Ammon's horn (tissue), 1 donor: ENCODE data around the gene LRSAM1.
A peak's percentile ranks its signal among the peaks of the same experiment; 100 is the strongest.

Source experiments
- DNase-seq: peaks from one replicate; pipeline ENCODE4 v3.0.0-alpha.2; 2016; ENCODE audit warnings: low spot score

The LRSAM1 gene

DNA sequence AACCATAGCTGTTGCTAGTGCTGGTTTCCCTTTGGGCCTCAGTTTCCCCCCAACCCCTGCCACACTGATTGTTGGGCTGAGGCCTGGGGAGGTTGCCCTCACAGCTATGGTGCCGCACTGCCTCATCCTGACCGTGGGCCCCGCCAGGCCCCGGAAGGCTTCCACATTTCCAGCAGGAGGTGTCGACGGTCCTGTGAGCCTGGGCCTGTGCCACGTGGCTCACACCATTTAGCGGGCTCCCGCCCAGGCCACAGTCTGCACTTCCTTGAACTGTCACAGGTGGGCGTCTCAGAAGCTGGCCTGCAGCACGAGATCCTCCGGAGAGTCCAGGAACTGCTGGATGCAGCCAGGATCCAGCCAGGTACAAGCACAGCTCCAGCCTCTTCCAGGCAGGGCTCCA lies 45.7 kb downstream of the LRSAM1 start:
- no peak for DNase-seq

DNA sequence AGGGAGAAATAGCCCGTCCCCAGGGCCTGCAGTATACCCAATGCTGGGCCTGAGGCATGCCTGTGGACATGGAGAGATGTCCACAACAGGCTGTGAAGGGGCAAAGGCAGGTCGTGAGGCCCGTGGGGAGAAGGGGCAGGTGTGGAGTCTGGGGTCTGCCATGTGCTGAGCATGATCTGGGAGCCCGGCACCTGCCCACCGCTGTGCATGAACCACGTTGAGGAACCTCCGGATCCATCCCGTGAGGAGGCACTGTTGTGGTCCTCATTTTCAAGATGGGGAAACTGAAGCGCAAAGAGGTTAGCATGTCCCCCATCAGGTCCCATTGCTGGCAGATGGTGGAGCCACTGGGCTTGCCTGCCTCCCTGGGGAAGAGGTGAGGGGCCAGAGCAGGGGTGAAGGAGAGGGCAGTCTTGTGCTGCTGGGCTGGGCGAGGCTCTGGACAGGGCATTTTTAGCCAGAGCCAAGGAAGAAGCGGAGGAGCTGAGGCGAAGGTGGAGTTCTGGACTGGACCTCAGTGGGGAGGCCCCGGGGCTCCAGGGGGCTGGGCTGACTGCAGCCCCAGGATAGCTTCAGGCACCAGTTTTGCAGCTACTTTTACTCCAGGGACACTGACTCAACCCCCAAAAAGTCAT lies 46.5 kb downstream of the LRSAM1 start:
- DNase-seq, result no peak

DNA sequence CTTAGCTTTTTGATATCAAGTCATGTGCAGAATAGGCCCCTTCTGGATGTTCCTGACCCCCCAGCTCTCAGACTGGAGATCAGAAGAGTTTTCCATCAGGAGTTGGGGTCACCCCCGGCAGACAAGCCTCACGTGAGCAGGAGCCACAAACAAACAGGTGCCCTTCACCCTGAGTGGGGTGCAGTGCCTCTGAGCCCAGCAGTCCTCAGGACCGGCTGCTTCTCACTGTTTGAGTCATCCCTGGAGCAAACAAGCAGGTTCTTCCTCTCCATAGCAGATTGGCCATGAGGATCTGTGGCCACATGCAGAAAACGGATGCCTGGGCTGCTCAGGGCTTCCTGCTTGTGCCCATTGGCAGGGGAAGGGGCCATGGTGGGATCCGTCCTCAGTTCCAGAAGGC lies 47.0 kb downstream of the LRSAM1 start:
- DNase-seq, result no peak

DNA sequence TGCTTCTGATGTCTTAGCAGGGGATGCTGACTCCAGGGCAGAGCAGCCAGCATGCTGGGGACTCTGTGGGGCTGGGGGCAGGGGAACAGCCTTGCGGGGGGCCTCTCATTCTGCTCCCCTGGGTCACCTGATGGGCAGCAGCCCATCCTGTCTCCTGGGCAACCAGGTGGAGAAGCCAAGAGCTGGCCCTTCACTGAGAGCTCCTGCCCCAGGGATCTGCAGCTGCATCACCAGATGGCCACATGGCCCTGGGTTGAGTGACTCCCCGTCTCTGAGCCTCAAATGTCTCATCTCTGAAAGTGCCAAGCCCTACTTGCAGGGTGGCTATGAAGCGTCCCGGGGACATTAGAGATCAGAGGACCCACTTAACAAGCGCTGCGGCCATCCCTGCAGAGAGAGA lies 49.1 kb downstream of the LRSAM1 start:
- no peak for DNase-seq

DNA sequence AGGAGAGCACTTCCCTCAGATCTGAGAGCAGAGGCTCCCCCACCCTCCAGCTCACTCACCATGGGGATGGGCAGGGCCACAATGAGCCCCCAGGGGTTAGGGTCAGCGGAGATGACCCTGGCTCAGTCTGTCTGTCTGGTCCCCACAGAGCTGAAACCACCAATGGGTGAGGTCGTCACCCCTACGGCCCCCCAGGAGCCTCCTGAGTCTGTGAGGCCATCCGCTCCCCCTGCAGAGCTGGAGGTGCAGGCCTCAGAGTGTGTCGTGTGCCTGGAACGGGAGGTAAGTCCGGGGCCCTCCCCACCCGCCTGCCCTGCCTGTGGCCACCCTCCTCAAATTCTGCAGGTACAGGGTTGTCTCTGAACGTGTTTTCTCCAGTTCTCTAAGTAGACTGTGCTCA lies 49.6 kb downstream of the LRSAM1 start:
- no peak for DNase-seq

DNA sequence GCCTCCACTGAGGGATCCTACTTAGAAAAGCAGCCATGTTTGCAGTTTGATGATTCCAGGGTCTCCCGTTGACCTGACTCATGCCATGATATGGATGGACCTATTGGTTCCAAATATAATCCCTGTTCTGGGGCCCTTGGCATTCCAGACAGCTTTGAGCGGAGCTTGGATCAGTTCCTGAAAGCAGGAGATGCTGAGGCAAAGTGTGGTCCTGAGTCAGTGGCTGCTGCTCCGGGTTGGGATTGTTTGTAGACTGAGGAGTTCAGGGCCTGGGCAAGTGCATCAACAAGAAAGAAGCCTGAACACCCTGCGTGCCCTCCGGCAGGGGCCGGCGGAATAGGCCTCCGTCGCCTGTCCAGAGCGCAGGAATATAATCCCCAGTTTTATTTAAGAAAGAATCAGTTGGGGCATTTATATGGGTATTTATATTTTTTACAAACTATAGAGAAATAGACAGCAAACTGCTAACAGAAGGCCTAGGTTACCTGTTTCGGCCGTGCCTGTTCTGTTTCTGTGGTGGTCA lies 50.6 kb downstream of the LRSAM1 start:
- DNase-seq, result no peak

DNA sequence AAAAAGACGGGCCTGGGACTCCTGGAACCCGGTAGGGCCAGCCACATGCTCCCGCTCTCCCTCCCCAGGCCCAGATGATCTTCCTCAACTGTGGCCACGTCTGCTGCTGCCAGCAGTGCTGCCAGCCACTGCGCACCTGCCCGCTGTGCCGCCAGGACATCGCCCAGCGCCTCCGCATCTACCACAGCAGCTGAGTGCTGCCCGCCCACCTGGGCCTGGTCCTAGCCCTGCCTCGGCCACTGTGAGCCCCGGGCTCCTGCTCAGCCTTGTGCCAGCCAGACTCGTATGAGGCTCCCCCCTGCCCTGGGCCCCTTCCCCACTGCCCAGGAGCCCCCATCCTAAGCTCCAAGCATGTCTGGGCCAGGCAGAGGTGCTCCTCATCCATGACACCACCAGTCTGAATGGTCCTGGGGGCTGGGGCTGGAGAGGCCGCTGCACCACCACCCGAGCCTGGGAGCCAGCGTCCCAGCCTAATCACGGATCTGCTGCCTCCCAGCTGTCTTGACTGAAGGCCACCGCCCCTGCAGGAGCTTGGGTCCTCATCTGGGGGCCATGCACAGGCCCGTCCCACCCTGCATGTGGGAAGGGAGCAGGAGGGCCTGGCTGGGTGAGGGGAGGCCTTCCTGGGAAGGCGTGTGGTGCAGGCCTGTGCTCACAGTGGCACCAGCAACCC lies 51.5 kb downstream of the LRSAM1 start:
- DNase-seq, result no peak

DNA sequence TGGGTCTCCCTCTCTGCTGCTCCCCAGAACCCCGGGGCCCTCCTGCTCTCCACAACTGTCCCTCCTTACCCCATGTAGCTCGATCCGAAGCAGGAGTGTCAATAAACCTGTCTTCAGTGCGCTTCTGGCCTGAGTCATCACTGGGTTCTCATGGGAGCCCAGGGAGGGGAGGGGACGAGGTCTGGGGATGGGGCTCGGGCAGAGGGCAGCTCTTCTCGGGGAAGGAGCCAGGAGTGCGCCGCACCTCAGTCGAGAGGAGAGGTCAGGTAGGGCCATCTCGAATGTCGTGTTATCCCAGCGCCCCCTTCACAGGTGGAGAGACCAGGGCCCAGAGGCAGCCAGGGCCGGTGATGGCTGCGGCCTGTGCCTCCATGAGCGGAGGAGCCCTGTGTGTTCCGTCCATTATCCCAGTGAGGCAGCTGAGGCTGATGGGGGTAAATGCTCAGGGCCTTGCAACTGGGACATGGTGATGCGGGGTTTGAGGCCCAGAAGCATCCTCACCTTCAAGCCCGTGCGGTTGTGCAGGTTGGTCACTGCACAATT lies 52.1 kb downstream of the LRSAM1 start:
- no peak for DNase-seq

DNA sequence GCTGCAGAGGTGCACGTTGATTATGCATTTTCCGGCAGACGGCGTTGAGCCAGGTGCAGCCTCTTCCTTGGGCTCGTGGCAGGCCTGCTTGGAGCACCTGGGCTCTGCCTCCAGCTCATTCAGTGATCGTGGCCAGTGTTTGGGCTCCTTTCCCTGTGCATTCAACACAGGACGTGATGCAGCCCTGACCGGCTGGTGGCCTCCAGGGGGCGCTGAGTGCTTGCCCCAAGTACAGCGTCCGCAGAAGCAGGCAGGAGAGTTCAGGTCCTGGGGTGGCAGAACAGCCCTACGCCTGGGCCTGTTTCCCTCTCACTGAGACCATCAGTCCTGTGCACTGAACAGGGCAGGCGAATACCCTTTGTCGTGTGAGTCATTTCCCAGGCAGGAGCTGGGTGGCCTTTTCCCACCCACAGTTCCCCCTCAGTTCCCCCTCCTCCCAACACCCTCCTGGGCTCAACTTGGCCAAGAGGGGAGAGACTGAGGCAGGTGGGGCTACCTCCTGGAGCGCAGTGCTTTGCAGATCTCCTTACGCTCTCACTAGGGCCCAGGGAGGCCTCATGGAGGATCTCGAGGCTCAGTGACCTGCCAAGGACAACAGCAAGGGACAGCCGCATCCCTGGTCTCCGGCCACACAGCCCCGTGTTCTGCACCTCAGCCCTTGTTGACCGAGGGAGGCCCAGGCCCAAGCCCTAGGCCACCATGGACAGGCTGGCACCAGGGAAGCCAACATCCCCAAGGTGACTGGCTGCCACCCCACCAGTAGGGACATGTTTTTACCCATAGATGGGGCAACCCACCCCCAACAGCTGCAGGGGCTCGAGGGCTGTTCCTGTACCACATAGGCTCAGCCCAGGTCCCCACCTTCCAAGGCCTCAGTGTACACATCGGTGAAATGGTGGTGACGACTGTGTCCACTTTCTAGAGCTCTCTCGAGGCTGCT lies 52.9 kb downstream of the LRSAM1 start:
- DNase-seq, result peak; percentile 85

DNA sequence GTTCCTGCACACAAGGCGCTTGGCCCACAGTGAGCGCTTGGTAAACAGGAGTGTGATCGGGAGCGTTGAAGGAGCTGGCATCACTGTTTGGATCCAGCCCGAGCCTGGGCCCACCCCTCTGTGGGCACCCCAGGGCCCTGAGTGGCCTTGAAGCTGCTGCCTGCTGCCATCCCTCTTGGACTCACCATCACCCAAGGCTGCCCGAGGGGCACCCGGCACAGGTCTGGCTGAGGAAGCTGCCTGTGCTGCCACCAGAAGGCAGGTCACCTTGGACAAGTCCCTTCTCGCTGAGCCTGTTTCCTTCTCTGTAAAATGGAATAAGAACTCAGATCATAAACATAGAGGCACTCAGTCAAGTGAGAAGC lies 53.6 kb downstream of the LRSAM1 start:
- no peak for DNase-seq

DNA sequence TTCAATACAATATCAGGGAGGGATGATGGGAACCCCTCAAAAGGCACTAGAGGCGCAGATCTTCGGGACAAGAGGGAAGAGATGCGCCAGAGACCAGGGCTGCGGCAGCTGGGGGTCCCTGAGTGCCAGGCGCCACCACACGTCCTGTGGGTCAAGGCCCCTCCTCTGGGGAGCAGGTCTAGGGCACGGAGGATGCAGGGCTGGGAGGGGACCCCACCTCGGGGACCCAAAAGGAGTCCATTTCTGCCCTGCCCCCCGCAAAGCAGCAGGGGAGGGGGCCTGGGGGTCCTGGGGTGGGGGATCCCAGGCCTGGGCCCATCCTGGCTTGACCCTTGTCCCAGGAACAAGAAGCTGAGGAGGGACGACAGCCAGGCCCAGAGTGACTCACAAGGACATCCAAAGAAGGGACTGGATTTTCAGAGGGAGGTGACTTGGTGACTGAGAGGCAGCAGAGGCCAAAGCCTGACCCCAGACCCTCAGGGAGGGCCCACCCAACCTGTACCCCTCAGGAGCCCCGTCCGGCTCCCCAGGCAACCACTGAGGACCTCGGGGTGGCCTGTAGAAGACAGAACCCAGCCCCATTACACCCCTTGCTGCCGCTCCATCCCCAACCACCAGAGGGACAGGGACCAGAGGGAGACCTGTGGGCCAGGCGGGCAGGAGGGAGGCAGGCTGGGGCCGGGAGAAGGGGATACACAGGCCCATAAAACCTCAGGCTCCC lies 54.2 kb downstream of the LRSAM1 start:
- DNase-seq, result no peak

DNA sequence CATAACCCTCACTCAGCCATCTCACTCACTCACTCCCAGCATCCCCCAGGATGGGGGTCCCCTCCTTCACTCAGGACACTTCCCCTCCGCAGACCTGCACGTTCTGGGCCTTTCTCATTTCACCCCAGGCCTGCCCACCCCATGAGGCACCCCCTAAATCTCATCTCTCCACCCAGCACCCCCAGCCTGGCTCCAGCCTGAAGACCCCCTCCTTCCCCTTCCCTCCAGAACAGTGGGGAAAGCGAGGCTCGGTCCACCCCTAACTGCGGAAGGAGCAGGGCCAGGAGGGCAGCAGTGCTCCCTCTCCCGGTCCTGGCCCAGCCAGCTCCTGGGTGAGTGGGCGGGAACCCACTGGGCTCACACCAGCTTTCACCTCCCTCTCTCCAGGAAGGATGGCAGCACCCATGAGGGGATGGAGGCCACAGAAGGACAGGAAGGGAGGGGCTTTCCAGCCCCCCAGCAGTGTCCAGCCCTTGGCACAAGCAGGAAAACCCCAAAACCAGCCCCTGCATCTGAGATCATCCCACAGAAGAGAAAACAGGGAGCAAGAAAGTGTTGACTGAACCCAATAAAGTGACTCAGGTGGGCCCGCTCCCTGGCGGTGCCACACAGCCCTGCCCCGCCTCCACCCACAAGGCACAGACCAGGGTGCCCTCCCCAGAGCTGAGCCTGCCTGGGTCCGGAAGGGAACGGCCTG lies 55.0 kb downstream of the LRSAM1 start:
- no peak for DNase-seq

DNA sequence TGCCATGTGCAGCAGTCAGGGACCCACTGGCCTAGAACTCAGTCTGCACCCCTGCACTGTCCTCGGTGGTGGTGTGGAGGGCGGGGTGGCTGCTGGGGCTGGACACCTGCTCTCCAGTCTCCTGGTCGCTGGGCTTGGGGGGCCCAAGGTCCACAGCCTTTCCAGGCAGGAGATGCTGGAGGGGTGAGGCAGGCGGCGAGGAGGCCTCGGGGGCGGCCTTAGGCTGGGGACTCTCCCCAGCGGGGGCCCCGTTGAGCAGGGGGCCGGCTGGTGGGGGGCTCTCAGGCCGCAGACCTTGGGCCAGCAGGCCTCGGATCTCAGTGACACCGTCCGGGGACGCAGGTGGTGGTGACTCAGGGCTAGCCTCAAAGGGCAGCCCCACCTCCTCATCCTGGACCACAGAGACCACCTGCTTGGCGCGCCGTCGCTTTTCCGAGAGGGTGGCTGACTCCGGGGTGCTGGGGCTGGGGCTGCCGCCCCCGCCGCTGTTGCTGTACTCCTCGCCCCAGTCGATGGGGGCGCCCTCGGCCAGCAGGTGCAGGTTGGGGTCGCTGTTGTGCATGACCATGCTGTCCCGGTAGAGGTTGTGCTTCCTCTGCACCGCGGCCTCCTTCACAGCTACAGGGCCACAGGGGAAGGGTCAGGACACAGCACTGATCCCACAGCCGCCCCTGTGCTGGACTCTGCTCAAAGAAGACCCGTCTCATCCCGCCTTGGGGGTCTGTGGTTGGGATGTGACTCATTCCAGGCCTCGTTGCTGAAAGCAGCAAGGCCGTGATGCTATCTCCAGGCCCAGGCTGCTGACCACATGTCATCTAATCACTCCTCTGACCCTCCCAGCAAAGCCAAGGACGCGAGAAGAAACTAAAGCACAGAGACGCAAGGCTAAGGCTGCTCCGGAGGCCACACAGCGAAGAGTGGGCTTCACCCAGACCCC lies 55.8 kb downstream of the LRSAM1 start:
- DNase-seq, result no peak

DNA sequence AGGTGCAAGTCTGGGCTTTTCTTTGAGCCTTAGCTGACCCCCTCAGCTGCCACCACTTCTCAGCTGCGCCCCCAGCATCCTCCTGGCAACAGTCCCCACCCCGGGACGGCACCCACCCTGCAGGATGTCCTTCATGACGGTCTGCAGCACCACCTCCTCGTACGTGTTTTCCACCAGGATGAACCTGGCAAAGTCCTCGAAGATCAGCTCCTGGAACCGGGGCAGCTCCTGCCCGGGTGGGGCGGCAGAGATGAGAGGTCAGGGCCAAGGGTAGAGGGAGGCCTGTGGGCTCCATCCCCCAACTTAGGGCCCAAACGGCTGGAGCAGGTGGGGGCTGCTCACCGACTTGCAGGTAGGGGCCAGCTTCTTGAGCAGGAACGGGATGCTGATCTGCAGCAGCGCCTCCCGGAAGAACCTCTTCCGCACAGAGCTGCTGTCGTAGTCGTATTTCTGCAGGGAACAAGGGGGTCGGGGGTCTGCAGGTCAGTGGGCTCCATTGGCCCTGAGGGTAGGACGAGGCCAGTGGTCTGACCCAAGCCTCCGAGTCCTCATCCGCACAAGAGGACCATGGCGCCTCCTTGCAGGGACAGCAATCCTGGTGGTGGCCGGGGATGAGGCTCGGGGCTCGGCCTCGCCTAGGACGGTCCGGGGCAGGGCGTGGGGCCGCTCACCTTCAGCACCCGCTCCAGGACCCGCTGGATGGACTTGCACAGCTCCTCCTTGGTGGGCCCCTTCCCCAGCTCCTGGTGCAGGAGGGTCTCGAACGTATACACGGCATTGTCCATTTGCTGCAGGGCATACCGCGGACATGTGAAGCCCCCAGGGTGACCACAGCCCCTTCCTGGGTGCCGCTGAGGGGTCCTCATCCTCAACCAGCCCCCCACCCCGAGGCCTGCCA lies 56.7 kb downstream of the LRSAM1 start:
- no peak for DNase-seq

DNA sequence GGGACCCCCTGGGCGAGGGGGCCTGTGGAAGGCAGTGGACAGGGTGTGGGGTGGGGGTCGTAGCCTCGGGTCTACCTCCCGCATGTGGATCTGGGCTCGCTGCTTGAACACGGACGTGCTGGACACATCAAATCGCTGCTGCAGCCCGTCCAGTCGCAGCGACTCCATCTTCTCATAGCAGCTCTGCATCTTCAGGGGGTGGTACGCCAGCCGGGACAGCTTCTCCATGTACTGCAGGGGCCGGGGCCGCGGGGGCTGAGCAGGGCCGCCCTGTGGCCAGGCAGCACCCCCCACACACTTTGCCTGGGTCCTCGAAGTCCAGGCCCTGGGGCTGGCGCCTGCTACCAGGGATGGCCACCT lies 57.6 kb downstream of the LRSAM1 start:
- DNase-seq, result no peak

DNA sequence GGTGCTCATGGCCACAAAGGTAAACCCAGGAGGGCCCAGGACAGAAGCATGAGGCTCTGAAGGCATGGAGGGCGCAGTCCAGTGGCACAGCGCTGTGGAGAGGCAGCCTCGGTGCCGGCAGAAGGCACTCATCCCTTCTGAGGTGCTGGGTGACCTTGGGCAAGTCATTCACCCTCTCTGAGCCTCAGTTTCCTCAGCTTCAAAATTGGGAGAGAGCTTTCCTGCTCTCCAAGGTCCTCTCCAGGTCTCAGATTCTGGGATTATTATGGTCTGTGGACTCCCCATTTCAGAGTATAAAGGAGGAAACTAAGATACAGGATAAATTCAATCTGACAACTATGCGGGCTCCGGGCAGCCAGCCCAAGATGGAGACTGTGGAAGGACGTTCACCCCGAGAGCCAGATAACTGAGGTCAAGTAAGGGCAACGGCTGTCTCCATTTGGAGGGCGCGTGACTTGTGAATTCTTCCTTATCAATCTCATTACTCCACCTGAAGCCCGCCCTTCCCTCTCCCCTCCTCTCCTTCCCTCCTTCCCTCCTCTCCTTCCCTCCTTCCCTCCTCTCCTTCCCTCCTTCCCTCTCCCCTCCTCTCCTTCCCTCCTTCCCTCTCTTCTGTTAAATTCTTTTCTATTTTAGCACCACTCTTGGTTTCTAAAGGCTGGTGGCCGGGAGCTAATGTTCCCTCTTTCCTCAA lies 58.1 kb downstream of the LRSAM1 start:
- DNase-seq, result no peak

DNA sequence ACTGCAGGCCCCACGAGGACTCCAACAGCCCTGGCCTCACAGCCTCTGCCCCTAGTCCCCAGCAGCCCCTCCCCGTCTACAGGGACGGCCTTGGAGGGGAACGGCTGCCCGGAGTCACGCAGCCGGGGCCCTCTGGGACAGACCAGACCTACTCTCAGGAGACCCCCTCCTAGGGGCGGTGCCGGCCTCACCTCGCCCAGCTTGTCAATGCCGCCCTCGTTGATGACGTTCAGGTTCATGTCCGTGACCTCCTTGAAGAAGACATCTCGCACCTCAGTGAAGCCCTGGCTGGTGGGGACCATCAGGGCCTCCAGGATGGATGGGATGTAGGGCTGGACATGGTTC lies 58.6 kb downstream of the LRSAM1 start:
- DNase-seq, result no peak

DNA sequence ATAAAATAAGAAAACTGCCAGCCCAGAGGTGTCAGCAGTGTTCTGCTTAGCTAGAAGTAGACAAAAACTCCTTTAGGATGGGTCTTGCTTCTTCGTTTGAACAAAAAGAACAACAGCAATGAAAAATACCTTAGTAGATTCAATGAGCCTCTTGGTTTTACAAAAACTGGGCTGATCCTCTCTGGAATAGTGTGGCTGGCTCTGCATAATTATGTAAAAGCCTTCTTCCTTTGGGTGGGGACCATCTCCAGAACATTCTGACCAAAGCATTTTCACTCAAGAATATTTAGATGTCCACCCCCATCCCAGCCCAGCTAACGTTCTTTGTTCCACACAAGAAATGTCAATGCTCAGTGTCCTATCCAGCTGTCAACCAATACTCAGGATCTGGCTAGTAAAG lies 63.2 kb downstream of the LRSAM1 start:
- DNase-seq, result no peak
